Stimulated activated CD8-positive, alpha-beta memory T cell treated with anti-CD3 and anti-CD28 coated beads, Interleukin-7, amount 100 ng/mL, for 1 hour (primary cell): Measurements from ENCODE around the gene EYS.
"Not testable (repeated sequence)": the region's sequence is repeated elsewhere in the genome, so short reads cannot be mapped to it uniquely, and the experiment has no call there.

Experiments used
- DNase-seq, 2 donors: peaks; one replicate each; pipeline ENCODE4 v3.0.0-alpha.2; 2020; ENCODE audit warnings: low read depth in 2 of 2

The EYS gene

DNA sequence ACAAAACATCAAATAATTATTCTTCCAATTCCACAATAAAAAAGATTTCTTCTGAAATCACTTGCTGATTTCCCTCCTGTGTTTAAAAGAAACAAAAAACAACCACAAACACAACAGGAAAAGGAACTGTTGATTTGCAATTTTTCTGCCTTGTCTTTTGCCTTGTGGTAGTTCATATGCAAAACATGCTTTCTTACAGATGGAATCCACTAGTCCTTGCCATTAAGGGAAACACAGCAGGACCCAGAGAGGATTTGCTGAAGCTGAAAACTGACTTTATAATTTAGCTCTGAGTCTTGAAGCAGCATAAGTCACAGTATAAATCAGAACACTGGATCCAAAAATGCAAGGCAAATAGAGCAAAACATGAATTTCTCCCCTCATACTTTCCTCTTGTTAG lies 1742.7 kb downstream of the EYS start:
- no peak for DNase-seq

DNA sequence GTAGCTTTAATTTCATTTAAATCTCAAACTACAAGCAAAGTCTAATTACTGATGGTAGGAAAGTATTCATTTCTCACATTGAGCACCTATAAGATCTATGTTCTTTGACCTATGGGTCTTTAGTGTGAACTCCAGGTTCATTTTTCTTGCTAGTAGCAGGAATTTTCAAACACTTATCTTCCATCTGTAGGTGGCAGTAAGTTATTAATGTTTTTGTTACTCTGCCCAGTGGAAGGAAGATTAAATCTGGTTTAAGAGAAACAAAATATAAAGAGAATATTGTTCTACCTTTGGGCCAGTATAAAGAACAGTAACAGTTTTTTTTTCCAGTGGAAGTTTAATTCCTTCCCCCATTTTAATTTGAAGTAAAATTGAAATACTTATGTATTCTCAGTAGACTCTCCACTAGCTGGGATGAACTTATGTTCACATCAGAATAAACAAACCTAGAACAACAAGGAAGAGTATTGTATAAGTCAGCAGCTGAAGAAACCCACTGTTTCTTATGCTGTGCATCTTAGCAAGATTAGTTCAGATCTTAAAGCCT lies 1743.2 kb downstream of the EYS start:
- no peak for DNase-seq

DNA sequence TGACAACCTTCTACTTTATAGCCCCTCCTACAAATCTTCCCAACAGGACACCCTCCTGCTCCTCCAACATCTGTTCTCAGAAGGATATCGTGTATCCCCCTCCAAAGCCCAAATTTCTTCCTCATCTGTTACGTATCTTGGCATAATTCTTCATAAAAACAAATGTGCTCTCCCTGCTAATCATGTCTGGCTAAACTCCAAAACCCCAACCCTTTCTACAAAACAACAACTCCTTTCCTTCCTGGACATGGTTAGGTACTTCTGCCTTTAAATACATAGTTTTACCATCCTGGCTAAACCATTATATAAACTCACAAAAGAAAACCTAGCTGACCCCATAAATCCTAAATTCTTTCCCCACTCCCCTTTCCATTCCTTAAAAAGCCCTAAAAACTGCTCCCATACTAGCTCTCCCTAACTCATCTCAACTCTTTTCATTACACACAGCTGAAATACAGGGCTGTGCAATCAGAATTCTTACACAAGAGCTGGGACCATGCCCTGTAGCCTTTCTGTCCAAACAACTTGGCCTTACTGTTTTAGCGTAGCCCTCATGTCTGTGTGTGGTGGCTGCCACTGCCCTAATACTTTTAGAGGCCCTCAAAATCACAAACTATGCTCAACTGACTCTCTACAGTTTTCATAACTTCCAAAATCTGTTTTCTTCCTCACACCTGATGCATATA lies 1753.5 kb downstream of the EYS start:
- DNase-seq: not testable (repeated sequence)

DNA sequence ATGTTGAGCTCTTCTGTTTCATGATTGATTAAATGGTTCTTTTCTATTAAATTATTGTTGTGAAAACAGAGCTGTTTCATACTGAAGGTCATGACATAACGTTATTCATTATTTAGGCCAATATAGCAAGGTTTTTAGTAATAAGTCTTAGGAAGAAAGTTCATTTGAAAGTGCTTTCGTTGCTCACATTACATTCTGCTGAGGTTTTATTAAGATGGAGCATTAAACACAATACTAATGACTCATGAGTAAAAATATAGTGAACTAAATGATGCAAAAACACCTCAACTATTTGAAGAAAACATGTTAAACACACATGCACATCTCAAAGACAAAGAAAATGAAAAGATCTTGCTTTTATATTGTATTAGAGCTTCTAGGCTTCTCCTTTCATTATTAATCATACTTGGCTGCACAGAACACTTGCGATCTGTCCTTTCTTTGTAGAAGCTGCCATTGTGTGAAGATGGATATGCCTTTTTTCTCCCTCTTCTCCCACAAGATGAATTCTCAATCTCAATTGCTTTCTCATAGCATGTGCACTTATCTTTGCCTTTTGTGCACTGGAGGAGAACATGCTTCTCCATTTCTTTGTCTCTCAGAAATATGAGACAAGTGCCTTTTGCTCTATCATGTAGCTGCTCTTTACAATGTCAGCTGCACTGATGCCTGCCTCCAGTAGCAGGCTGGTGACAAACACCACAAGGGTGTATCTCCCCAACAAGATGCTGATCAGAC lies 1759.1 kb downstream of the EYS start:
- no peak for DNase-seq

DNA sequence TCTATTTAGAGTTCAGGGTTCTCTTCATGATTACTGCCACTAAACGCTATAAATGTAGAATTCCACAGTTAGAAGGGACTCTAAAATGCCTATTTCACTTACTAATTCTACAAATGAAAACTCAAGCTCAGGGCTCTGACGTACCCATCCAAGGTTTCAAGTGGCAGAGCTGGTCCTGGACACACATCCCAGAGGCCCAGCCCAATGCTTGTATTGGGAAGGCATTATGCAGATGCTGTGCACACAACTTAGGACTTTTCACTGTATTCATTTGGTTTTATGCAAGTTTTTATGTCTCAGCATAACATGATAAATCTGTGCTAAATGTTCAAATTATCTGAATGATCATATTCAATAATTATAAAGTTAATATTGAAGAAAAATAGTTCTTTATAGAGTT lies 1761.0 kb downstream of the EYS start:
- no peak for DNase-seq

DNA sequence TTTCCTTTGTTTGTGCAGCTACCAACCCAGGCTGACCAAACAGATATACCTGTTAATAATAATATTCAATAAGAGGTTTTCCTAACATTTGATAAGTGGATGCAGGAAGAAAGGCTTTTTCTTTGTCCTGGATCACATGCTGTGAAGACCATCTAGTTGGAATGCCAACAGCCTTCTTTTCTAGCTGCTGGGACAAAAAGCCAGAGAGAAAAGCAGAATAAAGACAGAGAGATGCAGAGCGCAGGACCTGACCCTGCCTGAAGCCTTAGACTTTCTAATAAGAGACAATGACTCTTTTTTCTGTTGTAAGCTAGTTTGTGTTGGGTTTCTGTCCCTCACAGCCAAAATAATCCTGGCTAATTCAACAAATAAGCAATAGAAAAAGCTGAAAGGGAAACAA lies 1763.2 kb downstream of the EYS start:
- DNase-seq: no peak

DNA sequence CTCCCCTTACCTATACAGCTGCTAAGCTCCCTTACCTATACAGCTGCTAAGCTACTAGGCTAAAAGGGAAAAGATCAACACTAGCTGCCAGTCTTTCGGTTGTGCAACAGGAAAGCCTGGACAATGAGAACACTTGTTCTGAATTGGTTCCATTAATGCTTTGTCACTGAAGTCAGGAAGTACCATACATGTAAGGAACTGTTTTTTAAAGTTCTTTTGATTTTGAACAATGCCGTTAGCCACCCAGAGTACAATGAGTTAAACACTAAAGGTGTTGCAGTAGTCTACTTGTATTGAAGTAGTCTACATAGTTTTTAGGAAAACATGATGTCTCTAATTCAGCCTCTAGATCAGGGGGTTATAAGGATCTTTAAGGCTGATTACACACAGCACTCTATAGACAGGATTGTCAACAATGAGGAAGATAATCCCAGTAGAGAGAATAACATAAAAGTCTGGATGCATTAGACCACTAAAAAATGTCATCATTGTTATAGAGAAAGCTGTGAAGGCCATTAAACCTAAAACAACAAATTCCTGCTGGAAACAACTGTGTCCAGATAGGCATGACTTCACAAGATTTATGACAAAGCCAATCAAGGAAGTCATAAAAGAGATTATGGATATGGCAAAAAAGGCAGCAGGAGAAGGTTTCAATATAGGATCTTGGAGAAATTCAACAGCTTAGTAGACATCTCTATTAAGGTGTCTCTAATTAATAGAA lies 1765.1 kb downstream of the EYS start:
- DNase-seq: no peak

DNA sequence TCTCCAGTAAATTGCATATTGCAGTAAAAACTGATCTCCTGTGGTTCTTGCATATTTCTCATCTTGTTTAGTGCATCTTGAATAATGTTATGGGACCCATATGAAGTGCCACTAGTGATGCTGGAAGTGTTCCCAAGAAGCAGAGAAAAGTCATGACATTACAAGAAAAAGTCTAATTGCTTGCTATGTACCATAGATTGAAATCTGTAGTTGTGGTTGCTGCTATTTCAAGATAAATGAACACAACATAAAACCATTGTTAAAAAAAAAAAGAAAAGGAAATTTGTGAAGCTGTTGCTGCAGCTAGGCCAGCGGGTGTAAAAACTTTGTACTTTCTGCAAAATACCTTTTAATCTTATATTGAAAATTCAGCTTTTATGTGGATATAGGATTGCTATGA lies 1767.0 kb downstream of the EYS start:
- no peak for DNase-seq

DNA sequence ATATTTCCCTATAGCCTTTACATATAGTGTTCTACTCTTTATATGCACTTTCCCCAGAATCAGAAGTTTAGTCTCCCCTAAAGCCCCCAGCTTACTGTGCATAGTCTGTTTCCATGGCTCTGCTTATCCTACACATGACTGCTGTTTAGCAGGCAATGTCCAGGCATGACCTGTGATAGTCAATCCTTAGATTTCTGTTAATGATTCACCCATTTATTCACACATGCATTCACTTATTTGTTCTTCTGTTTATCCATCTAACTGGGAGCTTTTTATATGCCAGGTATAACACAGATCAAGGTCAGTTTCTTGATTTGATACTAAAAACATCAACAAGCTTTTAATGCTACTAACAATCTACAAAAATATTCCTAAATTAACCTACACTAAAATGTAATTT lies 1770.6 kb downstream of the EYS start:
- no peak for DNase-seq

DNA sequence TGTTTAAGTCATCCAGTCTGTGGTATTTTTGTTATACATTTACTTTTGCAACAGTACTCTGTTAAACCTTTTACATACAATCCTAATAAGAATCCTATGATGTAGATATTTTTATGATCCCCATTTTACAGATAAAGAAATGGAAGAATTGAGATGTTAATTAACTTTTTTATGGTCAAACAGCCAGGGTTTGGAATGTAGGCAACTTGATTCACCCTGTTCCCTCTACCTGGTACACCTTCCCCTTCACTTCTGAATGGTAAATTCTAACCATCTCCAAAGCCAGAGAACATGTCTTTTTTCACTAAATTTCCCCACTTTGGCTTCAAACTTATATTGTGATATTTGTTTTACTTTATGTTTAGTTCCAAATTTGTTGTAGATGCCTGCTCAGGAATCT lies 1771.3 kb downstream of the EYS start:
- DNase-seq: no peak

DNA sequence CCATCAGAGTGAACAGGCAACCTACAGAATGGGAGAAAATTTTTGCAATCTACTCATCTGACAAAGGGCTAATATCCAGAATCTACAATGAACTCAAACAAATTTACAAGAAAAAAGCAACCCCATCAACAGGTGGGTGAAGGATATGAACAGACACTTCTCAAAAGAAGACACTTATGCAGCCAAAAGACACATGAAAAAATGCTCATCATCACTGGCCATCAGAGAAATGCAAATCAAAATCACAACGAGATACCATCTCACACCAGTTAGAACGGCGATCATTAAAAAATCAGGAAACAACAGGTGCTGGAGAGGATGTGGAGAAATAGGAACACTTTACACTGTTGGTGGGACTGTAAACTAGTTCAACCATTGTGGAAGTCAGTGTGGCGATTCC lies 1773.1 kb downstream of the EYS start:
- not testable (repeated sequence) for DNase-seq

DNA sequence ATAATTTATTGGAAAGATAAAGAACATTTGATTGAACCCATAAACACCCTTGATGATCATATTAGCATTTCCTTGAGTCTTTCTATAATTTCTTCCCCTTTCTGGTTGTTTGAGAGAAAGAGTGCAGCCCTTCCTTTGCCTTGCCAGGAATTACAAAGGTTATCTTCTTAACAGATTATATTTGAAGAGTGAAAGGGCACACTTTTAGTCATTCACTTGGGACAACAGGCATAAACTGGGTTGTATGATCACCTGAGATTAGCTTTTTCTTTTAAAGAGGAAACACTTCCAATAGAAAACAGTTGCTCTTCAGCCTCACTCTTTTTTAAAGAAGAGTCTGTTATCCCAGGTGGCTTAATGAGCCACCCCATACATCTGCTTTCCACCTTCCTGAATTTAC lies 1776.2 kb downstream of the EYS start:
- no peak for DNase-seq

DNA sequence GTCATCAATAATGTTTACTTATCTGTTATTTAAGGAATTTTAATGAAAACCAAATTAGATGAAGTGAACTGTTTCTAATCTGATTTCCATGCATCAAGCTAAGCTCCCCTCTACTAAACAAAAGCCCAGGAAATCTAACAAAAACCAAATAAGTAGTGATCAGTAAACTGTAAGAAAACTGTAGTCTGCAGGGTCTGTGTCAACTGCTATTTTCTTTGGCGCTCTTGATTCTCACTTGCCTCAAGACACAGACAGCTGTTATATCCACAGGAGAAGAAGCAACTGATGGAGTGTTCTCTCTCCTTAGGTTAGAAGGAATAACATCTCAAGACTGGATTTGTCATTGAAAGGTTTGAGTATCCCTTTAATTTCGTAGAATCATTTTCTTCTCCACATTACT lies 1777.9 kb downstream of the EYS start:
- no peak for DNase-seq

DNA sequence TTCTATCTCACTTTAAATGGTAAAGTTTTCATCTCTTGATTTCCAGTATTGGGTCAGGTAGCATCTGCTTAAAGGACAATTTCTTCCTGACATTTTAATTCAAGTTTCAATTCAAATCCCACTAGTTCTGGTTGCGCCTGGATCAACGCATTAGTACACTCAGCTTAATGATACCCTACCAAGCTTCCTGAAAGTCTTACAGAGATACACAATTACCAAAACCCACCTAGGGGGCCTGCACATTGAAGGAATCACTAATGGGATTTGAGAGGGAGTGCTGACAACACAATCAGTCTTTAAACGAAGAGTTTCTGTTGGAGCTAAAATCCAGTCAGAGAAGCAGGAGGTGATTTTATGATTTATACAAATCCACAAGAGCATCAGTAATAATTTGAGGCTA lies 1778.4 kb downstream of the EYS start:
- DNase-seq: no peak

DNA sequence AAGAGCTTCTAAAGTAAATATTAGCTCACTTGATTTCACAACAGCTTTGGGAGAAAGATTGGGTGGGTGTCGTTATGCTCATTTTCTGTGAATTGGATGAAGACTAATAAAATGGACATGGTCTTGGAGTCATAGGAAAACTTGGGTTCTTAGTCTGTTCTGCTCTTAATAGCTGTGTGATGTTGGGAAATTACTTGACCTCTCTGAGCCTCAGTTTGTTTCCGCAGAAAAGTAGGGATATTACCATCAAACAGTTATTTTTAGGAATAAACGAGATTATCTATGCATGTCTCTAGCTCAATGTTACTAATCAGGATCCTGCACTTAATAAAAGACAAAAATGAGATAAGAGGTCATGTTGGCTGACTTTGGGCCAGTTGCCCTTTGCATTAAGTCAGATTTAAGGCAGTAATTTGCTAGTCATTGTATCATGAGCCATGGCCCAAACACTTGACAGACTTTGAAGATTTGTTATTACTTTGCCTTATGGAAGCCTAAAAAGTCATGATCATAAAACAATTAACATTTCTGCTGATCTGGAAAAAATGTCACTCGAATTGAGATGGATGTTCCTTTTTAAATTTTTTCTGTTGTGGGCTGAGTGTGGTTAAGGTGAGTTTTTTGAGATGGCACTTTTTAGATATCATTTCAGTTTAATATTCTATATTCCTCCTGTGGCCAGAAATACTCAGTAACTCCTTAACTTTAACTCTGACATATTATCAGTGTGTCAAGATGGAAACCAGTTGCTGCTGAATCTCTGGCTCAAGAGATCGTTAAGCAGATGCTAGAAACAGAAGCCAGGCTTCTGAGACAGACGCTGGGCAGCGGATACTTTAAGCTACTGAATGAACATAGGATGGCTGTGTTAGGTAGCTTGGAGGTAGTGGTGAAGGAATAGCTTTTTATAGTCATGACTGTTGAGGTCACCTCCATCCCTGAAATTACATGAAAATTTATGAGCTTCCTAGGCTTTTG lies 1779.8 kb downstream of the EYS start:
- DNase-seq: no peak

DNA sequence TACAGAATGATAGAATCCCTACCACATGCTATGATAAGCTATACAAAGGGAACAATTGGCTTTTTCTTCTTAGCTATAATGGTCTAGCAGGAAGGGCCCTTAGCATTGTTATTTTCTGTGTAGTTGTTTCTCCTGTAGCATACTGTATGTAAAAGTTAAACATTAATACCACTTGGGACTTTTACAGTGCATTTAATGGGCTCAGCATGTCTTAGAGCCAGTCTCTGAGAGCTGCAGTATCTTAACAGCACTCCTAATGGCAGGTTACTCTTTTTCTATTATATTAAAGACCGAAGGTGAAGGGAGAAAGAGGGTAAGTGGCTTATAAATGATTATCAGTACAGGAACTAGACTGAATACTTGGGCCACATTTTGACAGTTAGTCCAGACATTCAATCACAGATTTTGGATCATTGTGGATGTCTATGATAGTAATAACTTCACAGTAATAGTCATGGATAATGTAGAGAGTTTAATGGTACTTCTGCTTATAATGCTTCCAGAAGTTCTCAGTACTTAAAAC lies 1780.7 kb downstream of the EYS start:
- no peak for DNase-seq

DNA sequence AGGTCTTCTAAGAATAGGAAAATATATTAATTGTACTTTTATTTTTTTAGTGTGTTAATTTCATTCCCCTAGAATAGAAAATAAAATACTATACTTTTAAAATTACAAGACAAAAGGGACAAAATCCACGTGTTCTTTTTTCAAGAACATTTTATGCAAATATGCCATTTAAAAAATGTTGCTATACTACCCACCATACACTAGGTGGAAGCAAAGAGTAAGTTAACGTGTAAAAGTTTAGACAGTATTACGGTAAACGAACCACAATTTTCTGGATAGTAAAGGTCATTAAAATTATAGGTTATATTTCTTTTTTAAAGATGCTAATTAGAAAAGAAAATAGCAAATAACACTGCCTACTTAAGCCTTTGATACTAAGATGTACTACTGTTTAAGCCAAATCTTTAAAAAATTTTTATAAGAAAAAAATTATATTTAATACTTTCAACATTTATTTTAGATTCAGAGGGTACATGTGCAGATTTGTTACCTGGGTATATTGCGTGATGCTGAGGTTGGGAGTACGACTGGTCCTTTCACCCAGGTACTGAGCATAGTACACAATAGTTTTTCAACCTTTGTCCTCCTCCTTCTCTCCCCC lies 1783.8 kb downstream of the EYS start:
- DNase-seq: no peak

DNA sequence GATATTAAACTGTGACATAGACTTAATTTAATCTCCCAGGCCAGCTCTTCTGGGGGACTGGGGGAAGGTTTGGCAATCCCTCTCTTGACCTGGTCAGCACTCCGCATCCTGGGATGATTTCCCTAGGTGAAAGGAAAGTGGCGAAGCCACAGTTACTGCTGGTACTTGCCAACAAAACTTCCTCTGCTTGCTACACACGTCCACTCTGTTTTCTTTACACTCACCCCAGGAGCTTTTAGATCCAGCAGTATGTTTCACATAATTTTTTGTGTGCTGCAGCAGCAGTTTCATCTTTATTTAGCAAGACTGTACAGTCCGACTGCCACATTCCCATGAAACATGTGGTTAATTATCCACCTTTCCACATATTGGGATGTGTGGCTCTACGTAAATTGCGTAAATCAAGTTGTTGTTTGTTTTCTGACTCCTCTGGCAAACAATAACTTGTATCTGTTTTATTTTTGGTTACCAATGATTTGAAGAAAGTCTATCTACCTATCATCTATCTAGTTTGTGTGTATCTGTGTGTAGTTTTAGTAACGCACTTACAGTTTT lies 1787.4 kb downstream of the EYS start:
- no peak for DNase-seq

DNA sequence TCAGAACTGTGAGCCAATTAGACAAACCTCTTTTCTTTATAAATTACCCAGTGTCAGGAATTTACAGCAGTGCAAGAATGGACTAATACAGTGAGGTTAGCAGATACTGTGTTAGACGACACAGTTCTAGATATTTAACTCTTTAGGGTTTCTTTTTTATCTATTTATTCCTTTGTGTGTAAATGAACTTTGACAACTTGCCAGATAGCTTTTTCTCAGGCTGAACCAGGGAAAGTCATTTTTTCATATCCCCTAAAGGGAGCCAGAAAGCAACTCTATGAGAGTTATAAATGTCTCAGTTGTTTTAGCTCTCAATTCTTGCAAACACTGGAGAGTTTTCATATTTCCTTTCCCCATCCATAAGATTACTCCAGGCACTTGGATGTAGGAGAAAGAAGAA lies 1794.1 kb downstream of the EYS start:
- DNase-seq: no peak

DNA sequence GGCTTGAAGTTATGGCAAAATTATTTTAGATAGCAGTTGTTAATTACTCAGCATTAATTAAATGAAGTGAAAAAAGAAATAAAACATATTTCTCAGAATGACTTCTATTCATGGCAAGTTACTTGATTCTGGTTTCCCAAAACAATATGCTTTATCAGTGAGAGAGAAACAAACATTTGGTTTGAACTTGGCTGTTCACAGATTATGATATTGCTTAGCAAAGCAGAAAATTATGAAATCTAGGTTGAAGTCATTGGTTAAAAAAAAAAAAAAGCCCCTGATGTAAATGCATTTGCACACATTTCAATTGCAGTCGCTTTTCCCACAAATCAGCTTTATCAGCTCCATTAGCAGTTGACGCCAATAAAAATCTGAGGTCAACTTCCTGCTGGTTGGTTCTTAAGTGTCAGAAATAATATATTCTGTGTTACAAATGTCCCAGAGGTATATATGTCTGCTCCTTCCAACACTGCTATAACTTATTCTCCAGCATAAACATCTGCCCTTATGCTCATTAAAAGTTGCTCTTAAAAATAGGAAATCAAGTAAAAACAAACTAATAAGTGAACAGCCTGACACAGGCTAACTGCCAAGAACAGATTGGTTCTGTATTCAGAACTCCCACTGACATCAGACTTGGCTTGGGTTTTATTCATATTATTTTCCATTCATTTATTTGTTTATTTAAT lies 1796.0 kb downstream of the EYS start:
- DNase-seq: no peak
